ENCODE results near the gene SMARCB1. TPM values are rescaled to one million over a fixed set of nuclear protein-coding genes. Genes with fewer than 3 reads are reported as not detected.

SMARCB1 gene
- total and polyA plus RNA-seq, 7 experiments from 2014 or later, result 37.0 to 81.1 (median 49.8) TPM

- peak overlapping the region in 2 of 9 donors; percentile 6 to 11 for H3K27ac Mint-ChIP-seq
- POLR2A ChIA-PET, result no interaction called here
- H3K4me3 Mint-ChIP-seq, result no peak overlapping the region
- Histone ChIP-seq H3K27me3 (ENCODE audit: control insufficient read depth in 2 of 2, insufficient read depth in 2 of 2, low read length in 2 of 2) (no peaks in the 10 kb centered on the region), H3K4me1 (ENCODE audit: control insufficient read depth in 2 of 2, insufficient read depth in 2 of 2, low read length in 2 of 2) (peaks cover 4 to 5% of the 10 kb centered on the region in 2 donors), H3K27ac (ENCODE audit: low read depth, low read length) (no peak overlapping the region), H3K36me3 (ENCODE audit: control insufficient read depth in 2 of 3, insufficient read depth in 3 of 3, low read length in 3 of 3) (no peaks in the 10 kb centered on the region), H3K9me3 (ENCODE audit: control insufficient read depth in 2 of 3, low read length in 3 of 3) (no peaks in the 10 kb centered on the region), H3K4me3 (ENCODE audit: low read length) (no peak overlapping the region)
- peaks cover 12 to 23% (median 20%) of the 10 kb centered on the region in 7 donors for H3K4me1 Mint-ChIP-seq
- intact Hi-C loops (cut with micrococcal nuclease), result no loop called here
- H3K9me3 Mint-ChIP-seq, result peaks cover 0 to 2% (median 0%) of the 10 kb centered on the region in 11 donors
- peaks cover 0 to 7% (median 0%) of the 10 kb centered on the region in 5 donors for H3K27me3 Mint-ChIP-seq
- CTCF ChIA-PET, result no interaction called here
- no peak for DNase-seq
- no peak for ATAC-seq
- peaks cover 0 to 1% (median 0%) of the 10 kb centered on the region in 5 donors for H3K36me3 Mint-ChIP-seq
Measured at GRCh38 chr22:23841736-23842445, 55.1 kb downstream of the SMARCB1 start.

GRCh38 chr22:23842599-23842998 is 55.8 kb downstream of the SMARCB1 start:
- ChIA-PET POLR2A (no interaction called here), CTCF (no interaction called here)
- intact Hi-C loops (cut with micrococcal nuclease), result no loop called here
- peaks cover 0 to 1% (median 0%) of the 10 kb centered on the region in 5 donors for H3K36me3 Mint-ChIP-seq
- ATAC-seq, result no peak
- peaks cover 0 to 7% (median 0%) of the 10 kb centered on the region in 5 donors for H3K27me3 Mint-ChIP-seq
- Histone ChIP-seq H3K4me3 (ENCODE audit: low read length) (no peak overlapping the region), H3K9me3 (ENCODE audit: control insufficient read depth in 2 of 3, low read length in 3 of 3) (no peaks in the 10 kb centered on the region), H3K27me3 (ENCODE audit: control insufficient read depth in 2 of 2, insufficient read depth in 2 of 2, low read length in 2 of 2) (no peaks in the 10 kb centered on the region), H3K4me1 (ENCODE audit: control insufficient read depth in 2 of 2, insufficient read depth in 2 of 2, low read length in 2 of 2) (peaks cover 4 to 5% of the 10 kb centered on the region in 2 donors), H3K36me3 (ENCODE audit: control insufficient read depth in 2 of 3, insufficient read depth in 3 of 3, low read length in 3 of 3) (no peaks in the 10 kb centered on the region), H3K27ac (ENCODE audit: low read depth, low read length) (no peak overlapping the region)
- H3K27ac Mint-ChIP-seq, result peak overlapping the region in 1 of 9 donors; percentile 4
- H3K9me3 Mint-ChIP-seq, result peaks cover 0 to 2% (median 0%) of the 10 kb centered on the region in 11 donors
- peaks cover 12 to 21% (median 18%) of the 10 kb centered on the region in 7 donors for H3K4me1 Mint-ChIP-seq
- no peak overlapping the region for H3K4me3 Mint-ChIP-seq
- DNase-seq, result no peak

- H3K27me3 ChIP-seq (ENCODE audit: control insufficient read depth in 2 of 2, insufficient read depth in 2 of 2, low read length in 2 of 2), result no peaks in the 10 kb centered on the region
- Mint-ChIP-seq H3K36me3 (no peaks in the 10 kb centered on the region), H3K4me3 (no peak overlapping the region), H3K27ac (no peak overlapping the region), H3K27me3 (peaks cover 0 to 3% (median 0%) of the 10 kb centered on the region in 5 donors), H3K9me3 (peaks cover 0 to 2% (median 0%) of the 10 kb centered on the region in 11 donors), H3K4me1 (peaks cover 0 to 4% (median 1%) of the 10 kb centered on the region in 7 donors)
- DNase-seq, result no peak
- H3K36me3 ChIP-seq (ENCODE audit: control insufficient read depth in 2 of 3, insufficient read depth in 3 of 3, low read length in 3 of 3), result no peaks in the 10 kb centered on the region
- no peaks in the 10 kb centered on the region for H3K9me3 ChIP-seq (ENCODE audit: control insufficient read depth in 2 of 3, low read length in 3 of 3)
- no peak overlapping the region for H3K4me3 ChIP-seq (ENCODE audit: low read length)
- no peak overlapping the region for H3K27ac ChIP-seq (ENCODE audit: low read depth, low read length)
- no peak for ATAC-seq
- POLR2A ChIA-PET, result interaction anchor here (0.7 to 1.9 kb wide), 2 partner anchors 13 to 57 kb away, joined by 3 to 10 read pairs; partner anchors contain the start of gene SLC2A11
- intact Hi-C loops (cut with micrococcal nuclease), result loop anchor here (5.0 kb wide), 5 partner anchors 107 to 302 kb away; no protein-coding TSS in a partner anchor
- CTCF ChIA-PET, result no interaction called here
- H3K4me1 ChIP-seq (ENCODE audit: control insufficient read depth in 2 of 2, insufficient read depth in 2 of 2, low read length in 2 of 2), result peaks cover 0 to under 1% of the 10 kb centered on the region in 2 donors
Measured at GRCh38 chr22:23844739-23845202, 58.0 kb downstream of the SMARCB1 start.

GRCh38 chr22:23845265-23846080 is 58.7 kb downstream of the SMARCB1 start:
- Mint-ChIP-seq H3K36me3 (no peaks in the 10 kb centered on the region), H3K4me1 (peaks cover 0 to 4% (median 0%) of the 10 kb centered on the region in 7 donors), H3K27me3 (peaks cover 0 to 6% (median 0%) of the 10 kb centered on the region in 5 donors), H3K4me3 (no peak overlapping the region), H3K9me3 (peaks cover 0 to 2% (median 0%) of the 10 kb centered on the region in 11 donors), H3K27ac (peak overlapping the region in 1 of 9 donors; percentile 49)
- ChIA-PET POLR2A (interaction anchor here (0.5 to 1.9 kb wide), 4 partner anchors 12 to 58 kb away, joined by 3 to 10 read pairs (median 3); partner anchors contain the start of gene SLC2A11), CTCF (interaction anchor here (0.5 to 1.3 kb wide), 2 partner anchors 13 to 20 kb away, joined by 3 to 4 read pairs; no protein-coding TSS in a partner anchor)
- no peak for DNase-seq
- H3K36me3 ChIP-seq (ENCODE audit: control insufficient read depth in 2 of 3, insufficient read depth in 3 of 3, low read length in 3 of 3), result no peaks in the 10 kb centered on the region
- no peaks in the 10 kb centered on the region for H3K27me3 ChIP-seq (ENCODE audit: control insufficient read depth in 2 of 2, insufficient read depth in 2 of 2, low read length in 2 of 2)
- no peaks in the 10 kb centered on the region for H3K9me3 ChIP-seq (ENCODE audit: control insufficient read depth in 2 of 3, low read length in 3 of 3)
- H3K27ac ChIP-seq (ENCODE audit: low read depth, low read length), result no peak overlapping the region
- no peak overlapping the region for H3K4me3 ChIP-seq (ENCODE audit: low read length)
- no peak for ATAC-seq
- H3K4me1 ChIP-seq (ENCODE audit: control insufficient read depth in 2 of 2, insufficient read depth in 2 of 2, low read length in 2 of 2), result no peaks in the 10 kb centered on the region
- intact Hi-C loops (cut with micrococcal nuclease), result loop anchor here (5.0 kb wide), 5 partner anchors 108 to 303 kb away; no protein-coding TSS in a partner anchor

- no peaks in the 10 kb centered on the region for H3K4me1 ChIP-seq (ENCODE audit: control insufficient read depth in 2 of 2, insufficient read depth in 2 of 2, low read length in 2 of 2)
- peaks cover 0 to 2% (median 0%) of the 10 kb centered on the region in 11 donors for H3K9me3 Mint-ChIP-seq
- H3K36me3 ChIP-seq (ENCODE audit: control insufficient read depth in 2 of 3, insufficient read depth in 3 of 3, low read length in 3 of 3), result no peaks in the 10 kb centered on the region
- DNase-seq (no peak), ATAC-seq (no peak)
- POLR2A ChIA-PET, result interaction anchor here (0.5 to 1.9 kb wide), 3 partner anchors 11 to 14 kb away, joined by 3 to 10 read pairs (median 3); partner anchors contain the start of gene SLC2A11
- H3K27ac Mint-ChIP-seq, result no peak overlapping the region
- H3K4me1 Mint-ChIP-seq, result peaks cover 0 to 4% (median 0%) of the 10 kb centered on the region in 7 donors
- CTCF ChIA-PET, result interaction anchor here (0.5 to 1.4 kb wide), 4 partner anchors 12 to 174 kb away, joined by 3 to 4 read pairs (median 3); no protein-coding TSS in a partner anchor
- intact Hi-C loops (cut with micrococcal nuclease), result loop anchor here (5.0 kb wide), 5 partner anchors 109 to 304 kb away; no protein-coding TSS in a partner anchor
- H3K4me3 ChIP-seq (ENCODE audit: low read length), result no peak overlapping the region
- no peaks in the 10 kb centered on the region for H3K27me3 ChIP-seq (ENCODE audit: control insufficient read depth in 2 of 2, insufficient read depth in 2 of 2, low read length in 2 of 2)
- H3K4me3 Mint-ChIP-seq, result no peak overlapping the region
- no peaks in the 10 kb centered on the region for H3K9me3 ChIP-seq (ENCODE audit: control insufficient read depth in 2 of 3, low read length in 3 of 3)
- H3K27me3 Mint-ChIP-seq, result peaks cover 0 to 10% (median 0%) of the 10 kb centered on the region in 5 donors
- H3K36me3 Mint-ChIP-seq, result no peaks in the 10 kb centered on the region
- no peak overlapping the region for H3K27ac ChIP-seq (ENCODE audit: low read depth, low read length)
Measured at GRCh38 chr22:23846081-23846469, 59.3 kb downstream of the SMARCB1 start.

- Mint-ChIP-seq H3K27me3 (peaks cover 0 to 13% (median 0%) of the 10 kb centered on the region in 5 donors), H3K4me3 (no peak overlapping the region), H3K9me3 (peaks cover 0 to 4% (median 0%) of the 10 kb centered on the region in 11 donors), H3K4me1 (peaks cover 0 to 4% (median 0%) of the 10 kb centered on the region in 7 donors), H3K36me3 (no peaks in the 10 kb centered on the region), H3K27ac (no peak overlapping the region)
- DNase-seq, result no peak
- ATAC-seq, result no peak
- H3K4me1 ChIP-seq (ENCODE audit: control insufficient read depth in 2 of 2, insufficient read depth in 2 of 2, low read length in 2 of 2), result no peaks in the 10 kb centered on the region
- no peaks in the 10 kb centered on the region for H3K36me3 ChIP-seq (ENCODE audit: control insufficient read depth in 2 of 3, insufficient read depth in 3 of 3, low read length in 3 of 3)
- H3K27me3 ChIP-seq (ENCODE audit: control insufficient read depth in 2 of 2, insufficient read depth in 2 of 2, low read length in 2 of 2), result no peaks in the 10 kb centered on the region
- intact Hi-C loops (cut with micrococcal nuclease), result loop anchor here (5.0 kb wide), 5 partner anchors 110 to 305 kb away; no protein-coding TSS in a partner anchor
- no peak overlapping the region for H3K27ac ChIP-seq (ENCODE audit: low read depth, low read length)
- no peak overlapping the region for H3K4me3 ChIP-seq (ENCODE audit: low read length)
- ChIA-PET POLR2A (interaction anchor here (0.7 kb wide), 1 partner anchor 442 kb away, joined by 3 read pairs; no protein-coding TSS in a partner anchor), CTCF (interaction anchor here (0.7 to 1.4 kb wide), 4 partner anchors 76 to 622 kb away, joined by 3 read pairs; partner anchors contain the start of gene CHCHD10)
- no peaks in the 10 kb centered on the region for H3K9me3 ChIP-seq (ENCODE audit: control insufficient read depth in 2 of 3, low read length in 3 of 3)
Measured at GRCh38 chr22:23847310-23847920, 60.6 kb downstream of the SMARCB1 start.

Measured in naive thymus-derived CD4-positive, alpha-beta T cell (primary cell).